ENCODE measurements around the gene CCNF.

Gene CCNF

DNA sequence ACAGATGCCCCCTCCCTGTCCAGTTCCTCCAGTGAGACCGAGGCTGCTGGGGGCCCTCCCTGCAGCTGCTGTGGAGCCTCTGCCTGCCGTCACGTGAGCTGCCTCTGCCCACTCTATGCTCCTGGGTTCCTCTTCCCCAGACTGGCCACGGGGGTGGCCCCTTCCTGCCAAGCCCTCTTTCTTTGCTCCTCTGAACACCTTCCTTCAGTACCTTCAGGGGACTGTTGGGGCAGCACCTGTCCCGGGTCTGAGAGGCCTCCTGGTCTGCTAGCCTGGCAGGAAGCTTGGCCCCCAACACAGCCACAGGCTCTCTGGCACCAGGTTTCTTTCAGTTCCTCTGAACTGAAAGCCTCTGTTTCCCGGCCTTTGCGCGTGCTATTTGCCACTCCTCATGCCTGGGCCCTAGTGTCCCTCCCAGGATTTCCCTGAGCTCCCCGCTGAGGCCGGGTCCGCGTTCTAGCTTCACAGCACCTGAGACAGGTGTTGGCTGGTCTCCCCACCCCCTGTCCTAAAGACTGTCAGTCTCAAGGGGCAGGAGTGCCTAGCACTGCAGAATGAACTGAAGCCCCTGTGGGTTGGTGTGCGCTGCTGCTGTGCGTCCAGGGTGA lies 77.9 kb downstream of the CCNF start:
- Histone ChIP-seq H3K79me2 (ENCODE audit: insufficient read depth, low read length) (no peaks in the 10 kb centered on the region), H3K9me2 (ENCODE audit: low read depth, low read length) (no peaks in the 10 kb centered on the region), H3F3A (ENCODE audit: insufficient read depth, low read length) (no peaks in the 10 kb centered on the region), H3K4me2 (ENCODE audit: low read length) (no peak overlapping the region), H4K20me1 (ENCODE audit: insufficient read depth, low read length) (no peaks in the 10 kb centered on the region), H3K4me3 (ENCODE audit: low read depth, low read length, poor library complexity, severe bottlenecking) (no peak overlapping the region), H3K4me1 (ENCODE audit: insufficient read depth, low read length, severe bottlenecking) (peaks cover 23% of the 10 kb centered on the region), H3K27me3 (ENCODE audit: insufficient read depth, low read length) (no peaks in the 10 kb centered on the region), H3K9ac (ENCODE audit: low read length) (no peak overlapping the region), H3K27ac (ENCODE audit: low read depth, low read length, poor library complexity, severe bottlenecking) (no peak overlapping the region), H3K36me3 (ENCODE audit: insufficient read depth, low read length) (no peaks in the 10 kb centered on the region), H2AFZ (ENCODE audit: low read length) (no peak overlapping the region), H3K9me3 (ENCODE audit: low read length) (no peaks in the 10 kb centered on the region)
- no peak for TF ChIP-seq EZH2 (IDR thresholded peaks at IDR 0.05; ENCODE audit: borderline replicate concordance, low read length)
- TF ChIP-seq, protein P1, sequence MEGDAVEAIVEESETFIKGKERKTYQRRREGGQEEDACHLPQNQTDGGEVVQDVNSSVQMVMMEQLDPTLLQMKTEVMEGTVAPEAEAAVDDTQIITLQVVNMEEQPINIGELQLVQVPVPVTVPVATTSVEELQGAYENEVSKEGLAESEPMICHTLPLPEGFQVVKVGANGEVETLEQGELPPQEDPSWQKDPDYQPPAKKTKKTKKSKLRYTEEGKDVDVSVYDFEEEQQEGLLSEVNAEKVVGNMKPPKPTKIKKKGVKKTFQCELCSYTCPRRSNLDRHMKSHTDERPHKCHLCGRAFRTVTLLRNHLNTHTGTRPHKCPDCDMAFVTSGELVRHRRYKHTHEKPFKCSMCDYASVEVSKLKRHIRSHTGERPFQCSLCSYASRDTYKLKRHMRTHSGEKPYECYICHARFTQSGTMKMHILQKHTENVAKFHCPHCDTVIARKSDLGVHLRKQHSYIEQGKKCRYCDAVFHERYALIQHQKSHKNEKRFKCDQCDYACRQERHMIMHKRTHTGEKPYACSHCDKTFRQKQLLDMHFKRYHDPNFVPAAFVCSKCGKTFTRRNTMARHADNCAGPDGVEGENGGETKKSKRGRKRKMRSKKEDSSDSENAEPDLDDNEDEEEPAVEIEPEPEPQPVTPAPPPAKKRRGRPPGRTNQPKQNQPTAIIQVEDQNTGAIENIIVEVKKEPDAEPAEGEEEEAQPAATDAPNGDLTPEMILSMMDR (IDR thresholded peaks at IDR 0.05; ENCODE audit: low read length): no peak

DNA sequence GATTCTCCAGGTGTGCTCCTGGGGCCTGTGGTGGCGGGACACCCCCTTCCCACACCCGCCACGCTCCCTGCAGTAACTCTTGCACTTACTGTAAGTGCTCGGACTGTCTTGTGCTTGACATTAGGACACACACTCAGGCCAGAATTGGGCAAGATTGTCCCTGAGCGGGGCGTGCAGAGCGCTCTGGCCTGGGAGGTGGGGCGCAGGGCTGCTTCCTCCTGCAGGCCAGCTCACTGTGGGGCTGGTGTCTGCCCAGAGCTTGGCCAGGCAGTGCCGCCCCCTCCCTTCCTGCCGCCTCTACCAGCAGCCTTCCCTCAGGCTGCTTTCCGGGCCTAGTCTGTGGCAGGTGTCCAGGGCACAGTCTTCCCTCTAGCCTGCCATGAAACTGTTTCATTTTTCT lies 78.4 kb downstream of the CCNF start:
- H3K36me3 ChIP-seq (ENCODE audit: insufficient read depth, low read length): no peaks in the 10 kb centered on the region
- no peaks in the 10 kb centered on the region for H3F3A ChIP-seq (ENCODE audit: insufficient read depth, low read length)
- no peaks in the 10 kb centered on the region for H3K79me2 ChIP-seq (ENCODE audit: insufficient read depth, low read length)
- no peaks in the 10 kb centered on the region for H3K9me2 ChIP-seq (ENCODE audit: low read depth, low read length)
- H3K4me3 ChIP-seq (ENCODE audit: low read depth, low read length, poor library complexity, severe bottlenecking): no peak overlapping the region
- H4K20me1 ChIP-seq (ENCODE audit: insufficient read depth, low read length): no peaks in the 10 kb centered on the region
- no peak overlapping the region for H3K27ac ChIP-seq (ENCODE audit: low read depth, low read length, poor library complexity, severe bottlenecking)
- TF ChIP-seq, protein P1 (IDR thresholded peaks at IDR 0.05; ENCODE audit: low read length): no peak
- no peak for TF ChIP-seq EZH2 (IDR thresholded peaks at IDR 0.05; ENCODE audit: borderline replicate concordance, low read length)
- H3K4me1 ChIP-seq (ENCODE audit: insufficient read depth, low read length, severe bottlenecking): peaks cover 24% of the 10 kb centered on the region
- H3K9me3 ChIP-seq (ENCODE audit: low read length): no peaks in the 10 kb centered on the region
- no peaks in the 10 kb centered on the region for H3K27me3 ChIP-seq (ENCODE audit: insufficient read depth, low read length)
- no peak overlapping the region for H3K4me2 ChIP-seq (ENCODE audit: low read length)
- H3K9ac ChIP-seq (ENCODE audit: low read length): no peak overlapping the region
- H2AFZ ChIP-seq (ENCODE audit: low read length): no peak overlapping the region
